H1 (cell line): ENCODE measurements around the gene ACAD9. TPM values are rescaled to one million over a fixed set of nuclear protein-coding genes. Genes with fewer than 3 reads are reported as not detected.

Experiments
- POU5F1 ChIP-seq: IDR thresholded peaks from 2 replicates; pipeline ENCODE4 v1.6.1; 2011; ENCODE audit warnings: low read depth, mild to moderate bottlenecking, low read length, moderate library complexity
- polyA plus RNA-seq, 7 experiments: library from polyadenylated mRNA; depleted of rRNA in 3 of 7; stranded (reverse) in 5 of 7; unstranded in 2 of 7; fragments of >200 nt in 5 of 7; fragments of 200-250 nt in 2 of 7; gene quantifications; 1 replicate in 5 of 7; 2 replicates in 1 of 7; 4 replicates in 1 of 7; pipeline versions ENCODE4 v1.2.1 to v1.2.3, GENCODE V29; 2011 to 2013; ENCODE audit warnings: missing spikeins in 2 of 7, mixed read lengths in 2 of 7
- small RNA-seq: library from polyadenylated mRNA; stranded (forward); fragments of <200 nt; extraction: miRNeasy Mini kit (QIAGEN cat#:217004); gene quantifications from one replicate; pipeline ENCODE3, GENCODE V24; 2013; ENCODE audit not compliant: insufficient read depth
- total RNA-seq: library from RNA; stranded (reverse); fragmentation: NEBNext Ultra II Directional; extraction: Animal tissue kit (Norgen Biotek cat#: 25700); gene quantifications from 2 replicates; pipeline ENCODE4 v1.2.1, GENCODE V29; 2021

ACAD9 gene
- total and polyA plus RNA-seq, 2 of the 8 experiments (the other 6 are each of a cell fraction or from before 2014, with no cell fraction given): 27.5 to 28.9 TPM

DNA sequence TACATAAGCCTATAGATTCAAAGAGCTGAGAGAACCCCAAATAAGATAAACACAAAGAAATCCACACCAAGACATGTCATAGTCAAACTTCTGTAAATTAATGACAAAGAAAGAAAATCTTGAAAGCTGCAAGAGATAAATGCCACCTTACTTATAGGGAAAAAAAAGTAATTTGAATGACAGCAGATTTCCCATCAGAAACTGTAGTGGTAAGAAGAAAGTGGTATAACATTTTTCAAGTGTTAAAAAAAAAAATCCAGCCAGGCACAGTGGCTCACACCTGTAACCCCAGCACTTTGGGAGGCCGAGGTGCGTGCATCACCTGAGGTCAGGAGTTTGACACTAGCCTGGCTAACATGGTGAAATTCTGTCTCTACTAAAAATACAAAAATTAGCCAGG lies 77.0 kb downstream of the ACAD9 start (continued):
- TF ChIP-seq POU5F1: no peak

Small RNA genes lying within 50 kb of the gene (small RNA-seq; reads per million reads assigned to genes)
- gene AC112484.4: not detected

Other genes starting within 250 kb of the ACAD9 start
- gene RPN1, start 228.8 kb upstream of the ACAD9 start, total RNA-seq: 204 and 211 TPM in 2 replicates
- gene RPN1, start 228.8 kb upstream of the ACAD9 start, polyA plus RNA-seq (2011; rRNA removed): 130 and 165 TPM in 2 replicates
- 185 and 195 TPM in 2 replicates for gene RAB7A, start 153.4 kb upstream of the ACAD9 start, total RNA-seq
- 156 and 179 TPM in 2 replicates for gene RAB7A, start 153.4 kb upstream of the ACAD9 start, polyA plus RNA-seq (2011; rRNA removed)
- gene CFAP92, start 114.5 kb downstream of the ACAD9 start, total RNA-seq: 2.0 and 2.4 TPM in 2 replicates
- 0.77 and 1.2 TPM in 2 replicates for gene CFAP92, start 114.5 kb downstream of the ACAD9 start, polyA plus RNA-seq (2011; rRNA removed)
- gene EFCC1, start 121.7 kb downstream of the ACAD9 start, total RNA-seq: 0.37 and 0.44 TPM in 2 replicates
- gene EFCC1, start 121.7 kb downstream of the ACAD9 start, polyA plus RNA-seq (2011; rRNA removed): 0.14 and 0.30 TPM in 2 replicates
- not detected in 2 replicates for gene GP9, start 181.2 kb downstream of the ACAD9 start, total RNA-seq
- gene GP9, start 181.2 kb downstream of the ACAD9 start, polyA plus RNA-seq (2011; rRNA removed): not detected in 2 replicates
- gene RAB43, start 242.2 kb downstream of the ACAD9 start, total RNA-seq: 18.7 and 19.4 TPM in 2 replicates
- 13.1 and 18.7 TPM in 2 replicates for gene RAB43, start 242.2 kb downstream of the ACAD9 start, polyA plus RNA-seq (2011; rRNA removed)